HL-60/S4 treated with retinoic acid at 250 ng/mL for 4 days and 3 days (cell line): ENCODE results near the gene BMP8B.
"Not testable (repeated sequence)": the region's sequence is repeated elsewhere in the genome, so short reads cannot be mapped to it uniquely, and the experiment has no call there.

Source experiments
- in situ Hi-C: fragments of 300-500 bp; cut with MboI; formaldehyde crosslinking; loops from 2 replicates; pipeline ENCODE4 v1.7.0; 2022; ENCODE audit warnings: low sequenced_read_pairs

BMP8B gene

GRCh38 chr1:39788758-39789570, at the start of gene BMP8B:
TSS of gene BMP8B (minus strand) at chr1:39788865. CDS start at chr1:39788485, 380 bp downstream.
- in situ Hi-C loops = no loop called here

- in situ Hi-C loops = no loop called here
Measured at GRCh38 chr1:39836595-39837110, 48.0 kb upstream of the BMP8B start.

- in situ Hi-C loops = no loop called here
Measured at GRCh38 chr1:39835935-39836594, 47.4 kb upstream of the BMP8B start.

GRCh38 chr1:39835110-39835509, 46.4 kb upstream of the BMP8B start:
- in situ Hi-C loops = no loop called here

- in situ Hi-C loops = no loop called here
Measured at GRCh38 chr1:39833621-39834385, 45.1 kb upstream of the BMP8B start.

GRCh38 chr1:39833121-39833520, 44.5 kb upstream of the BMP8B start:
- in situ Hi-C loops = no loop called here

- in situ Hi-C loops = no loop called here
Measured at GRCh38 chr1:39832294-39832693, 43.6 kb upstream of the BMP8B start.

- in situ Hi-C loops = no loop called here
Measured at GRCh38 chr1:39829791-39830533, 41.3 kb upstream of the BMP8B start.

- in situ Hi-C loops = no loop called here
Measured at GRCh38 chr1:39828734-39829133, 40.1 kb upstream of the BMP8B start.

GRCh38 chr1:39828255-39828654, 39.6 kb upstream of the BMP8B start:
- in situ Hi-C loops = not testable (repeated sequence)

GRCh38 chr1:39827201-39827600, 38.5 kb upstream of the BMP8B start:
- in situ Hi-C loops = no loop called here

GRCh38 chr1:39826583-39826982, 37.9 kb upstream of the BMP8B start:
- in situ Hi-C loops = no loop called here

GRCh38 chr1:39825432-39825941, 36.8 kb upstream of the BMP8B start:
- in situ Hi-C loops = no loop called here

- in situ Hi-C loops = not testable (repeated sequence)
Measured at GRCh38 chr1:39823450-39823849, 34.8 kb upstream of the BMP8B start.

GRCh38 chr1:39822146-39822545, 33.5 kb upstream of the BMP8B start:
- in situ Hi-C loops = no loop called here

- in situ Hi-C loops = loop anchor here (10.0 kb wide), 1 partner anchor 156 kb away; no protein-coding TSS in a partner anchor
Measured at GRCh38 chr1:39819091-39819812, 30.6 kb upstream of the BMP8B start.

- in situ Hi-C loops = loop anchor here (10.0 kb wide), 1 partner anchor 156 kb away; no protein-coding TSS in a partner anchor
Measured at GRCh38 chr1:39818482-39818881, 29.8 kb upstream of the BMP8B start.

- in situ Hi-C loops = loop anchor here (10.0 kb wide), 1 partner anchor 157 kb away; no protein-coding TSS in a partner anchor
Measured at GRCh38 chr1:39817091-39817932, 28.6 kb upstream of the BMP8B start.
